ENCODE data around the gene OSTM1.

Gene OSTM1

GRCh38 chr6:108118810-108119768 lies 44.5 kb upstream of the OSTM1 start:
- no peak for TF ChIP-seq CTCF (IDR thresholded peaks at IDR 0.05; ENCODE audit: borderline replicate concordance, insufficient read depth, low read depth, low read length)
- no peak overlapping the region for H3K4me3 ChIP-seq (ENCODE audit: low read depth, low read length)

DNA sequence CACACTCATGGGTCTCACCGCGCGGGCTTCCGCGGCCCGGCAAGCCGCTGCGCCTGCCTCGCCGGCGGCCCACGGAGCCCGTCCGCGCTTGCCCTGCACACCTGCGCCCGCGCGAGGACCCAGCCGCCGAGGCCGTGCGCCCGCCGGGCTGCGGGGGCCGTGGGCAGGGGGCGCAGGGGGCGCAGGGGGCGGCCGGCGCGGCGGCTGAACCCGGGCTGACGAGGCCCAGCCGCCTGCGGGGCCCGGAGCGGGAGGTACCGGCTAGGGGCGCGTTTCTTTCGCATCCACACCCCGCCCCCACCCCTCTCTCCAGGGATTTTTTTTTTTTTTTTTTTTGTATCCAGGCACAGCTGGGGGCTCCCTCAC lies 43.8 kb upstream of the OSTM1 start:
- TF ChIP-seq CTCF (IDR thresholded peaks at IDR 0.05; ENCODE audit: borderline replicate concordance, insufficient read depth, low read depth, low read length): no peak
- H3K4me3 ChIP-seq (ENCODE audit: low read depth, low read length): no peak overlapping the region

GRCh38 chr6:108117427-108118358 lies 43.2 kb upstream of the OSTM1 start:
- peak overlapping the region; percentile 46 for H3K4me3 ChIP-seq (ENCODE audit: low read depth, low read length)
- TF ChIP-seq CTCF (IDR thresholded peaks at IDR 0.05; ENCODE audit: borderline replicate concordance, insufficient read depth, low read depth, low read length): no peak

- no peak for TF ChIP-seq CTCF (IDR thresholded peaks at IDR 0.05; ENCODE audit: borderline replicate concordance, insufficient read depth, low read depth, low read length)
- no peak overlapping the region for H3K4me3 ChIP-seq (ENCODE audit: low read depth, low read length)
Measured at GRCh38 chr6:108116546-108117426, 42.2 kb upstream of the OSTM1 start.

DNA sequence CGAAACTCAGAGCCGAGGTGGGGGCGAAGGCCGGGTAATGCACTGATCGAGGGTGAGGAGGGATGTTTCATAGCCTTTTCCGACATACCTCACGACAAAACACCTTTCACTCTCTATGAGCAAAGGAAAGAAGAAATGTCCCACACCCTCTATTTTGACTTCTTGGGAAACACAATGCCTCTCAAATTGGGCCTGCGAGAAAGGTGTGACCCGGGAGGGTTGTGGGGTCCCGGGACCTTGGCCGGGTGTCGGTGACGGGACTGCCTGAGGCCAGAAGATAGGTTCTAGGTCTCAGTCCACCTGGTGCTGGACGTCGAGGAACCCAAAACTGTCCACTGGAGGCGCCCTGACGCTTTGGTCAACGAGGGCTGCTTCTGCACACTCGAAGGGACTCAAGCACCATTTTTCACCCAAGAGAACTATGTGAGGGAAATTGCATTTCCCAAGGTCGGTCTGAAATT lies 41.1 kb upstream of the OSTM1 start:
- no peak overlapping the region for H3K4me3 ChIP-seq (ENCODE audit: low read depth, low read length)
- peak; percentile 48; the same call in 1 of the 2 replicates for TF ChIP-seq CTCF (IDR thresholded peaks at IDR 0.05; ENCODE audit: borderline replicate concordance, insufficient read depth, low read depth, low read length)

DNA sequence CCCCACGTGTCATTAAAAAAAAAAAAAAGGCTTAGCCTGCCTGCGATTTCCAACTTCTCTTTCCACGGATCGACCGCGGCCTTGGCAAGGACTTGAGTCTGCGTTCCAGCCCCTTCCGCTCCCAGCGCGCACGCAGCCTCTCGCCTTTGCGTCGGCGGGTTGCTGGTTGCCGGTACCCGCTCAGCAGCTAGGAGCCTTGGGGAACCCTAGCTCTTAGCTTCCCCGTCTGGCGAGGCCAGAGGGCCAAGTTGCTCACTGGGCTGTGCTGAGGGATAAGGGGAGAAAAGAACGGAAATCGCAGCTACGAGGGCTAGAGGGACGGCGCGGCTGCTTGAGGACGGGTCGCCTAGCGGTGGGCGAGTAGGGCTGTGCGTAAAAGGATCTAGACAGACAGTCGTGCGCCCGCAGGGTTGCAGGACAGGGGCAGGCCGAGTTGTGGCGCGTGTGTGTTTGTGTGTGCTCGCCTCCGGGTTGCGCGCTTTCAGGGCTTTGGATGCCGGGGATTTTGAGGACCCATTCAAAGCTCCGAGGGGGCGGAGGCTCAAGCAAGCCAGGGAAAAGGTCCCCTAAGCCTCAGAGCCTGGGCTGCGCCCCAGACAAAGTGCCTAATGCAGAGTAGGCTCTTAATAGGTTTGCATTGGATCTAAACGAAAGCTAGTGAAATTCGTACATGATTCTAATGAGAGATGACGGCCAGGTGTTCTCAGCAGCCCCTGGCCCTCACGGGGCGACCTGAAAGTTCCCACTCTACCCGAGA lies 40.5 kb upstream of the OSTM1 start:
- TF ChIP-seq CTCF (IDR thresholded peaks at IDR 0.05; ENCODE audit: borderline replicate concordance, insufficient read depth, low read depth, low read length): no peak
- no peak overlapping the region for H3K4me3 ChIP-seq (ENCODE audit: low read depth, low read length)

Measured in GM12875 (cell line).